NCI-H1694 treated with DMSO at 0.1 percent for 48 hours (cell line): ENCODE data around the gene ABTB1.

ENCODE experiments used
- DNase-seq: peaks from one replicate; lab custom pipeline; 2025; lab: John Stamatoyannopoulos, UW

The ABTB1 gene

DNA sequence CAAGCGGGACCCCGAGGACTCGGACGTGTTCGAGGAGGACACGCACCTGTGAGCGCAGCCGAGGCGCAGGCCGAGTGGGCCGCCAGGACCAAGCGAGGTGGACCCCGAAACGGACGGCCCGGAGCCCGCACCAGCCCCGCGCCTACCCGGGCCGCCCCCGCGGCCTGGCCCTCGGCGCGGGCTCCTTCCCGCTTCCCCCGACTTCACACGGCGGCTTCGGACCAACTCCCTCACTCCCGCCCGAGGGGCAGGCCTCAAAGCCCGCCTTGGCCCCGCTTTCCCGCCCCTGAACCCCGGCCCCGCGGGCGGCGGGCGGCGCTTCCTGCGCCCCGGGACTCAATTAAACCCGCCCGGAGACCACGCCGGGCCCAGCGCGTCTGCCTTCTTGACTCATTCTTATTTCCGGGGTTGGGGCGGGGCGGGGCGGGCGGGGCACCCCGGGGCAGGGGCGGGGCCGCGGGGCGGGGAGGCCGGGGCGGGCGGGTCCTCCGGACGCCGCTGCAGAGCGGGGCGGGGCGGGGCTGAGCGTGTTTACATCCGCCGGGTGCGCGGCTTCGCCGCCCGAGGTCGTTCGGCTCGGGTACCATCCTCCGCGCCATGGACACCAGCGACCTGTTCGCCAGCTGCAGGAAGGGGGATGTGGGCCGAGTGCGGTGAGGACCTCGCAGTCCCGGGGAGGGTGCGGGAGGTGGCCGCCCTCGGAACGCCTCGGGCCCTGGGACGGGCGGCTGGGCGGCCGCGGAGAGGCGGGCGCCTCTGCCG lies at the start of gene ABTB1:
TSS of gene ABTB1 (plus strand) at position 524 of the 762 bp plus-strand sequence. CDS start at position 598, 74 bp downstream.
- DNase-seq = peak; percentile 46

GRCh38 chr3:127624063-127624462 lies 48.7 kb upstream of the ABTB1 start:
- no peak for DNase-seq

DNA sequence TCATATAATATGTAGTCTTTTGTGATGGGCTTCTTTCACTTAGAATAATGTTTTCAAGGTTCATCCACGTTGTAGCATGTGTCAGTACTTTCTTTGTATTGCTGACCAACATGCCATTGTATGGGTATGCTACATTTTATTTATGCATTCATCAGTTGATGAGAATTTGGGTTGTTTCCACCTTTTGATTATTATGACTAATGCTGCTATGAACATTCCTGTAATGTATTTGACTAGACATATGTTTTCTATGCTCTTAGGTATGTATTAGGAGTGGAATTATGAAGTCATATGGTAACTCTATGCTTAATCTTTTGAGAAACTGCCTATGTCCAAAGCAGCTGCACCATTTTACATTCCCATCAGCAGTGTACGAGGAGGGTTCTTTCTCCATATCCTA lies 46.9 kb upstream of the ABTB1 start:
- no peak for DNase-seq

DNA sequence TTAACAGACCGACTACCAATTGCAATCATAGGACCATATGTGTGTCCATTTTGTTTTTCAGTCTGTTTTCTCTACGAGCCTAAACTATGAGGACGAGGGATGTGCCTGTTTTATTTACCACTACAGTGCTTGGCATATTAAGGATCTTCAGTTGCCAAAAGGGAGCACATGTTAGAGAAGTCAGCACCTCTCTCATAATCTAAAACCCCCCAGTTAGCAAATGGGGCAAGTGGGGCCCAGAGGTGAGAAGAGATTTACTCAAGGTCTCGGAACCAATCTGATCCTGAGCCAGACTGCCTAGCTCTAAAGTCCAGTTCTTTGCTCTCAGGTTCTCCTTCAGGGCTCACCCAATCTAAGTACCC lies 44.3 kb upstream of the ABTB1 start:
- no peak for DNase-seq

DNA sequence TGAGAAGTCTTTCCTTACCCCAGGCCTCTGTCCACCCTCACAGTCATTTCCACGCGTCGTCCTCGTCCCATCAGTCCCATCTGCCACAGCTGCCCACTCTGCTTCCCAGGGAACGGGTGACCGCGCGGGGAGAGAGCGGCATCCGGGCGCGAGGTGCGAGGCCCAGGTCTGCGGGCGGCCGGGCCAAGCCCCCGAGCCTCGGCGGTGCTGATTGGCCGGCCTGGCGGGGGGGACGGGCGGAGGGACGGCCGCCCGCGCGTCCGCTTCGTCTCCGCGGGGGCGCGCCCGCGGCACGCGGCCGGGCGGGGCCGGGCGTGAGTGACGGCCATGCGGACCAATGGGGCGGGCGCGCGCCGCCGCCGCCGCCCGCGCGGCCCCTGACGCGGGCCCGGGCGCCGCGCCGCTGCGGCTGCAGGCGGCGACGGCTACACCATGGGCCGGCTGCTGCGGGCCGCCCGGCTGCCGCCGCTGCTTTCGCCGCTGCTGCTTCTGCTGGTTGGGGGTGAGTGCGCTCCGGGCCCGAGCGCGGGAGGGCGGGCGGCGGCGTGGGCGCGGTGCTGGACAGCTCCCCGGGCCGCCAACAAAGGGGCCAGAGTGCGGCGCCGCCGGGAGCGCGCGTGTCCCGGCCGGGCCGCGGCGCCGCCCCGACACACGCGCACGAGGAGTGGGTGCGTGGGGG lies 43.8 kb upstream of the ABTB1 start, which contains the start of gene PODXL2:
TSS of gene PODXL2 (plus strand) at position 398 of the 679 bp plus-strand sequence. CDS start at position 433, 35 bp downstream.
- DNase-seq = no peak

GRCh38 chr3:127629467-127630403 lies 43.0 kb upstream of the ABTB1 start:
- peak; percentile 19 for DNase-seq

DNA sequence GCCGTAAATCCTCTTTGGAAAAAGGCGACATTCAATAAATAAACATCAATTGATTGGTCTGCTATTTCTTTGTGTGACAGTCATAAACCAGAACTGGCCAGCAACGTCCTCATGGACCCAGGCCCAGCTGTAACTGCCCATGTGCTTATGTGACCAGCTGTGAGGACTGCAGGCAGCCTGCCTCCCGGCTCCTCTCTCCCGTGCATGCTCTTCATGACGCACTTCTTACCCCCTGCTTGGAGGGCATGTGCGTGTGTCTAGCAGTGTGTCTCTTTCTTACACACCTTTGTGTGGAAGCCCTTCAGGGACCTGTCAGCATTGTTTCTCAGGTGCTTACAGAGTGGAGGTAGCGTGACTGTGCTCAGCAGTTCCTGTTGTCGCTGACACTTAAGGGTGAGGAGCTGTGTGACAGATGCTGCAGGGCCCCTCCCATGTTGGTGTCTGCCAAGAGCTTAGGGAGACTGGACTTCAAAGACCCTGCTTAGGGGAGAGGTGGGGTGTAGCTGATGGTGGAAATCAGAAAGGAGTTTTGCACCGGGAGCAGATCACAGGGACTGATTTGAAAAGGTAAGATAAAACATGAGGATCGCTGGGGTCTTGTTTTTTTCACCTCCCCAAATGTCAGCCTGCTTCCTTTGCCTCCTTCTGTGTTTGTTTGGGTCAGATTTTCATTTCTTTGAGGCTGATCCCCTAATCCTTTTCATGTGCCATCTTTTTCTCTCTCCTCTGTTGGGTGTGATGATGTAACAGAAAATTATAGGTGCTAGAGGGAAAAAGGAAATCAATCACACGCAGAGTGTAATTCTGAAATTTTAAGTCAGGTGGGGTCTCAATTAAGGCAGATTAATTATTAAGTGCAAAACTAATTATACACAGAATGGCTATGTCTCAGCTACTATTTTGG lies 41.7 kb upstream of the ABTB1 start:
- peak; percentile 11 for DNase-seq

DNA sequence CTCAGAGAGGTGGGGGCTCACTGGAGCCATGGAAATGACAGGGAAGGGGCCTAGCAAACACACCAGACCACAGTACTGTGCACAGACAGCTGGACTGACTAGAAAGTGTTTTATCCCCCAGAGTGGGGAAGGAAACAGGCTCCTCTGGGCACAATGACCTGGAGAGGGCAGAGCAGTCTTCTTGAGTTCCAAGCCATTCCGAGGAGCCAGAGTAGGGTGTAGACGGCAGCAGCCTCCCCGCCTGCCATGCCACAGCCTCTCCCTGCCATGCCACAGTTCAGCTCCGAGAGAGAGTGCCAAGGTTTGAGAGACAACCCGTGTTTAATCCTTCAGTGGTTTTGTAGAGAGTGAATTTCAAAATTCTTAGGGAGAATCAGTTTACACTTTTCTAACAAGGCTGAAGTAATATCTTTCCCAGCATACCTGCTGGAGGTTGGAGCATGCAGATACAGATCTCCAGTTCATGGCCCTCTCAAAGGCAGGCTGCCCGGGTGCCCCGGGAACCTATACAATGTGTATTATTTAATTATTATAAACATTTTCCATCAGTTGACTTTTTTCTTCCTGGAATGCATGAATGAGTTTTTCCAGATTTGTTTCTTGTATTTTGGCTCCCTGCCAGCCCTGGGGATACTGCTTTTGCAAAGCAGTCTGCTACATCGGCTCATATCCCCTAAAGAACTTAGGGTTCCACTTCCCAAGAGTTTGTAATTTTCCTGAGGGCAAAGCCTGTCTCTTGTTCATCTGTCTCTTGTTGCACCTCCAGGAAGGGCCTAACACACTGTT lies 40.5 kb upstream of the ABTB1 start:
- DNase-seq = peak; percentile 15

DNA sequence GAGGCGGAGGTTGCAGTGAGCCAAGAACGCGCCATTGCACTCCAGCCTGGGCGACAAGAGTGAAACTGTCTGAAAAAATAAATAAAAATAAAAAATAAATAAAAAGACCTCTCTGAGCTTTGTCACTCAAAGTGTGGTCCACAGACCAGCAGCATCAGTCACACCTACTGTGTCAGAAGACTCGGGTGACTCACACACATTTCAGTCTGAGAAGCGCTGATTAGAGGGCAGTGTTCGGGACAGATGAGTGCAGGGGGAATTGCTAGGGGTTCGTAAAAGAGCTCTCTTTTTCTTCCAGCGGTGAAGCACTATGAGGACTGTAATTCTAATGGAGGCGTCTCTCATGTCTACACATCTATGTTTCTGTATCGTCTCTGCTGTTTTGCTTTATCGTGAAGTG lies 38.1 kb upstream of the ABTB1 start:
- DNase-seq = no peak

GRCh38 chr3:127637546-127637945 lies 35.2 kb upstream of the ABTB1 start:
- DNase-seq = no peak

DNA sequence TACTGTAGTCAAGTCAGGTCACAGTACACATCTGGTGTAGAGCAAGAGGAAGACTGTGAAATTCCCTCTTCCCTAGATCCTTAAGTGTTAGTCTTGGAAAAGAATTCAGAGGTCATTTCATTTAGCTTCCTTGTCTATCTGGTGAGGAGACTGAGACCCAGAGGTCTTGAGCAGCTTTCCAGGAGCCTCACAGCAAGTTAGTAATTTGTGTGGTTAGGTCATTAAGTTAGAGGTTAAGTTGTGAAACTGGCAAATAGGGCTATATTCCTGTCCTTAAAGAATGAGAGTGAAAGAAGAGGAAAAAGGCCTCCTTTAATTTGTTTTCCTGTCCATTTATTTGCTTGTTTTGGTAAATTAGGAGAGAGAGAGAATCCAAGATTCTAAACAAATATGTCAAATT lies 34.8 kb upstream of the ABTB1 start:
- DNase-seq = no peak

- DNase-seq = no peak
Measured at GRCh38 chr3:127639173-127640041, 33.3 kb upstream of the ABTB1 start.

GRCh38 chr3:127640042-127640355 lies 32.8 kb upstream of the ABTB1 start:
- no peak for DNase-seq

- no peak for DNase-seq
Measured at GRCh38 chr3:127644641-127645370, 27.9 kb upstream of the ABTB1 start.

- no peak for DNase-seq
Measured at GRCh38 chr3:127645371-127646015, 27.3 kb upstream of the ABTB1 start.

GRCh38 chr3:127646501-127647046 lies 26.2 kb upstream of the ABTB1 start:
- DNase-seq = peak; percentile 41

GRCh38 chr3:127647166-127647844 lies 25.4 kb upstream of the ABTB1 start:
- no peak for DNase-seq

- DNase-seq = no peak
Measured at GRCh38 chr3:127647845-127648204, 24.9 kb upstream of the ABTB1 start.
